Endodermal cell (in vitro differentiated cells): Measurements from ENCODE around the gene C4B. TPM values are rescaled to one million over a fixed set of nuclear protein-coding genes. Genes with fewer than 3 reads are reported as not detected.
"Not testable (repeated sequence)": the region's sequence is repeated elsewhere in the genome, so short reads cannot be mapped to it uniquely, and the experiment has no call there.

Experiments used
- DNase-seq: peaks from one replicate; pipeline ENCODE4 v3.0.0-alpha.2; 2017
- H3K27ac ChIP-seq: 2 replicates; pipeline ENCODE4 v1.5.1; 2013; ENCODE audit warnings: mild to moderate bottlenecking, low read depth, low read length, moderate library complexity
- H3K27me3 ChIP-seq: 2 replicates; pipeline ENCODE4 v1.6.1; 2013; ENCODE audit warnings: mild to moderate bottlenecking, low read length, moderate library complexity; ENCODE audit not compliant: insufficient read depth, control insufficient read depth, poor library complexity, severe bottlenecking
- H3K36me3 ChIP-seq: 2 replicates; pipeline ENCODE4 v1.7.0; 2013; ENCODE audit warnings: mild to moderate bottlenecking, low read length, moderate library complexity; ENCODE audit not compliant: control insufficient read depth, insufficient read depth
- H3K4me1 ChIP-seq: one replicate; pipeline ENCODE4 v1.7.0; 2013; ENCODE audit warnings: low read length; ENCODE audit not compliant: control insufficient read depth, insufficient read depth
- H3K4me3 ChIP-seq: 2 replicates; pipeline ENCODE4 v1.5.1; 2013; ENCODE audit warnings: mild to moderate bottlenecking, low read length, moderate library complexity
- H3K9ac ChIP-seq: 2 replicates; pipeline ENCODE4 v1.6.1; 2013; ENCODE audit warnings: mild to moderate bottlenecking, low read length, moderate library complexity; ENCODE audit not compliant: poor library complexity, severe bottlenecking; ENCODE audit errors: extremely low read depth
- H3K9me3 ChIP-seq: 2 replicates; pipeline ENCODE4 v1.6.1; 2013; ENCODE audit warnings: mild to moderate bottlenecking, low read length, moderate library complexity; ENCODE audit not compliant: control insufficient read depth
- H3K27ac Mint-ChIP-seq: 2 replicates; pipeline ENCODE4 v1.8.0; 2020; ENCODE audit warnings: mixed read lengths
- H3K27me3 Mint-ChIP-seq: 2 replicates; pipeline ENCODE4 v1.8.0; 2021; ENCODE audit warnings: mild to moderate bottlenecking, mixed read lengths; ENCODE audit not compliant: insufficient read depth
- H3K36me3 Mint-ChIP-seq: 2 replicates; pipeline ENCODE4 v1.8.0; 2020; ENCODE audit warnings: low read depth, mixed read lengths
- H3K4me1 Mint-ChIP-seq: 2 replicates; pipeline ENCODE4 v1.8.0; 2020; ENCODE audit warnings: mixed read lengths
- H3K4me3 Mint-ChIP-seq: 2 replicates; pipeline ENCODE4 v1.8.0; 2020; ENCODE audit warnings: mild to moderate bottlenecking, moderate library complexity, mixed read lengths
- H3K9me3 Mint-ChIP-seq: 2 replicates; pipeline ENCODE4 v1.8.0; 2020; ENCODE audit warnings: mild to moderate bottlenecking, mixed read lengths
- WGBS, 2 experiments: methylation state at CpG; one replicate each; pipeline versions ENCODE4 v1.1.5 to v1.1.7; 2013; ENCODE audit warnings: missing lambda C conversion rate in 2 of 2, mixed read lengths in 1 of 2; ENCODE audit not compliant: insufficient coverage in 1 of 2, insufficient read length in 1 of 2; 5-methylcytosine and 5-hydroxymethylcytosine counted together
- total RNA-seq, 2 donors: library from RNA; stranded (reverse); fragmentation: NEBNext Ultra II Directional in 1 of 2; extraction: Animal tissue kit (Norgen Biotek cat#: 25700) in 1 of 2; gene quantifications; 2 replicates in 1 of 2; 3 replicates in 1 of 2; pipeline ENCODE4 v1.2.1, GENCODE V29; 2021

The C4B gene
- total RNA-seq, 2 donors from 2014 or later = 3.7 to 5.5 TPM

DNA sequence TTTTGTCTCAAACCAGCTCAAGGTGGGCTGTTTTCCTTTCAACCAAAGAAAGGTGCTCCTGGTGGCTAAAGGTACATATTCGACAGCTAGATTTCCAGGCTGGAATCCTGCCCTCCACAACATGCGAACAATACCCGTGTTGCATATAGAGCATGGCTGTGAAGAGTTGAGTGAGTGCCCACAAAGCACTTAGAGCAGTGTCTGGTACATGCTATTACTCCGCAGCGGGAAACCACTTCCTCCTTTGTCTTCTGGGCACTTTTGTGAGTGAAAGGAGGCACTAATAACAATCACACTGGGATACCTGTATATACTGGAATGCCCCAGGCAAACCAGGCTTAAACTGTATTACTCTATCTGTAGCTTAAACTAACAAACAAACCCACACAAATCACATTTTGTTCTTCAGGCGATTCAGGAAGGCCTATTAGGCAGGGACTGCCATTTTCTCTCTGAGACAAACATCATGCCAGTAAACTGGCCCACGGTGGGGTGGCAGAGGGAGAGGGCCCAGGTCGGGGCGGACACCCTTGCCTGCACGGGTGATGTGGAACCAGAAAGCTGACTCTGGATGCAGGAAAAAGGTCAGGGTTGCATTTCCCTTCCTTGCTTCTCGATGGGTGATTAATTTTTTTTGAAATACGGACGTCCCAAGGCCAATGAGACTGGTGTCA is 9.6 kb upstream of the C4B start:
- WGBS, 2 experiments = 91 to 95% methylated on average over 4 to 8 of the region's 13 CpGs
- H3K36me3 Mint-ChIP-seq = not testable (repeated sequence)

DNA sequence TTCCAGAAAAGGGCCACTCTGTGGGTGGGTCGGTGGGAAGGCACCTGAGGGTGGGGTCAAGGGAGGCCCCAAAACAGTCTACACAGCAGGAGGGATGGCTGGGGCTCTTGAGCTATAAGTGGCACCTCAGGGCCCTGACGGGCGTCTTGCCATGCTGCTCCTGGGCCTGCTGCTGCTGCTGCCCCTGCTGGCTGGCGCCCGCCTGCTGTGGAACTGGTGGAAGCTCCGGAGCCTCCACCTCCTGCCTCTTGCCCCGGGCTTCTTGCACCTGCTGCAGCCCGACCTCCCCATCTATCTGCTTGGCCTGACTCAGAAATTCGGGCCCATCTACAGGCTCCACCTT is 9.1 kb upstream of the C4B start:
- H3K36me3 Mint-ChIP-seq, H3K9me3 ChIP-seq, DNase-seq, H3K27me3 Mint-ChIP-seq, H3K27me3 ChIP-seq, H3K4me1 Mint-ChIP-seq, H3K9ac ChIP-seq, H3K4me1 ChIP-seq, H3K27ac ChIP-seq, H3K27ac Mint-ChIP-seq, H3K4me3 Mint-ChIP-seq, H3K4me3 ChIP-seq, H3K9me3 Mint-ChIP-seq, H3K36me3 ChIP-seq: not testable (repeated sequence)
- 87 to 92% methylated on average over 5 to 6 of the region's 9 CpGs for WGBS, 2 experiments

More for the DNA sequence above, 9.6 kb upstream of the C4B start:
- not testable (repeated sequence) for H3K4me3 Mint-ChIP-seq, H3K36me3 ChIP-seq, H3K4me1 Mint-ChIP-seq, H3K9me3 Mint-ChIP-seq, H3K9me3 ChIP-seq, H3K27ac ChIP-seq, H3K4me1 ChIP-seq, H3K27me3 Mint-ChIP-seq, H3K27ac Mint-ChIP-seq, H3K4me3 ChIP-seq, DNase-seq, H3K27me3 ChIP-seq, H3K9ac ChIP-seq

DNA sequence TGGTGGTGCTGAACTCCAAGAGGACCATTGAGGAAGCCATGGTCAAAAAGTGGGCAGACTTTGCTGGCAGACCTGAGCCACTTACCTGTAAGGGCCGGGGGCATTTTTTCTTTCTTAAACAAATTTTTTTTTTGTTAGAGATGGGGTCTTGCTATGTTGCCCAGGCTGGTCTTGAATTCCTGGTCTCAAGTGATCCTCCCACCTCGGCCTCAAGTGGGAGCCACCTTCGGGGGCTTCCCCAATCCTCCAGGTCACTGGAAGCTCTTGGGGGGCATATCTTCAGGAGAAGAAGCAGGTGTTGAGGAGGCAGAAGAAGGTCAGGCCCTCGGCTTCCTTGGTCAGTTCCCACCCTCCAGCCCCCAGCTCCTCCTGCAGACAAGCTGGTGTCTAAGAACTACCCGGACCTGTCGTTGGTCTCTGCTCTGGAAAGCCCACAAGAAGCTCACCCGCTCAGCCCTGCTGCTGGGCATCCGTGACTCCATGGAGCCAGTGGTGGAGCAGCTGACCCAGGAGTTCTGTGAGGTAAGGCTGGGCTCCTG is 8.5 kb upstream of the C4B start:
- H3K9ac ChIP-seq, H3K27me3 Mint-ChIP-seq, DNase-seq, H3K4me1 ChIP-seq, H3K9me3 Mint-ChIP-seq, H3K36me3 Mint-ChIP-seq, H3K36me3 ChIP-seq, H3K9me3 ChIP-seq, H3K4me3 ChIP-seq, H3K4me3 Mint-ChIP-seq, H3K4me1 Mint-ChIP-seq, H3K27ac Mint-ChIP-seq, H3K27ac ChIP-seq, H3K27me3 ChIP-seq: not testable (repeated sequence)
- 86 to 92% methylated on average over 2 to 6 of the region's 8 CpGs for WGBS, 2 experiments

DNA sequence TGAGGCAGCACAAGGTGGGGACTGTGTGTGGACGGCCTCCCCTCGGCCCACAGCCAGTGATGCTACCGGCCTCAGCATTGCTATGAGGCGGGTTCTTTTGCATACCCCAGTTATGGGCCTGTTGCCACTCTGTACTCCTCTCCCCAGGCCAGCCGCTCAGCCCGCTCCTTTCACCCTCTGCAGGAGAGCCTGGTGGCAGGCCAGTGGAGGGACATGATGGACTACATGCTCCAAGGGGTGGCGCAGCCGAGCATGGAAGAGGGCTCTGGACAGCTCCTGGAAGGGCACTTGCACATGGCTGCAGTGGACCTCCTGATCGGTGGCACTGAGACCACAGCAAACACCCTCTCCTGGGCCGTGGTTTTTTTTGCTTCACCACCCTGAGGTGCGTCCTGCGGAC is 7.5 kb upstream of the C4B start:
- H3K36me3 Mint-ChIP-seq, DNase-seq, H3K4me1 ChIP-seq, H3K27ac Mint-ChIP-seq, H3K27me3 Mint-ChIP-seq, H3K36me3 ChIP-seq, H3K9me3 Mint-ChIP-seq, H3K9ac ChIP-seq, H3K27me3 ChIP-seq, H3K27ac ChIP-seq, H3K4me3 ChIP-seq, H3K9me3 ChIP-seq, H3K4me3 Mint-ChIP-seq, H3K4me1 Mint-ChIP-seq: not testable (repeated sequence)
- 92 to 93% methylated on average over 3 to 12 of the region's 12 CpGs for whole genome bisulfite sequencing, 2 experiments

DNA sequence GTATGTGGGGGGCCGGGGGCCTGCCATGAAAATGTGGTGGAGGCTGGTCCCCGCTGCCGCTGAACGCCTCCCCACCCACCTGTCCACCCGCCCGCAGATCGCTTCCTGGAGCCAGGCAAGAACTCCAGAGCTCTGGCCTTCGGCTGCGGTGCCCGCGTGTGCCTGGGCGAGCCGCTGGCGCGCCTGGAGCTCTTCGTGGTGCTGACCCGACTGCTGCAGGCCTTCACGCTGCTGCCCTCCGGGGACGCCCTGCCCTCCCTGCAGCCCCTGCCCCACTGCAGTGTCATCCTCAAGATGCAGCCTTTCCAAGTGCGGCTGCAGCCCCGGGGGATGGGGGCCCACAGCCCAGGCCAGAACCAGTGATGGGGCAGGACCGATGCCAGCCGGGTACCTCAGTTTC is 6.6 kb upstream of the C4B start:
- not testable (repeated sequence) for H3K9me3 ChIP-seq, H3K27me3 ChIP-seq, H3K36me3 ChIP-seq, H3K4me3 ChIP-seq, H3K27ac ChIP-seq, H3K9ac ChIP-seq, DNase-seq, H3K4me3 Mint-ChIP-seq, H3K36me3 Mint-ChIP-seq, H3K27me3 Mint-ChIP-seq, H3K9me3 Mint-ChIP-seq, H3K4me1 ChIP-seq, H3K4me1 Mint-ChIP-seq, H3K27ac Mint-ChIP-seq
- WGBS, 2 experiments = no CpG with 5 or more reads among the region's 24 CpGs

DNA sequence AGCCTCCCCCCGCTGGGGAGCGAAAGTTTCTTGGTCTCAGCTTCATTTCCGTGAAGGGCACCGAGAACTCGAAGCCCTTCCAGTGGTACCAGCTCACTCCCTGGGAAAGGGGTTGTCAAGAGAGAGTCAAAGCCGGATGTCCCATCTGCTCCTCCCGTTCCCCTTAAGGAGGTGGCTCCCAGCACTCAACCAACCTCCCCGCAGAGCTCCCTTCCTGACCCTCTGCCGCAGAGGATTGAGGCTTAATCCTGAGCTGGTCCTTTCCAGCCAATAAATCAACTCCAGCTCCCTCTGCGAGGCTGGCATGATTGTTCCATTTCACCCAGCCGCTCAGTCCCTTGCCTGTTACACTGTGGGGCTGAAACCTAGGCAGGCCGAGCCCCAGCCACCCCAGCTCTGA is 6.0 kb upstream of the C4B start:
- not testable (repeated sequence) for H3K36me3 Mint-ChIP-seq, DNase-seq, H3K4me3 Mint-ChIP-seq, H3K9me3 Mint-ChIP-seq, H3K9me3 ChIP-seq, H3K27me3 ChIP-seq, H3K4me1 ChIP-seq, H3K27ac ChIP-seq, H3K27ac Mint-ChIP-seq, H3K4me3 ChIP-seq, H3K36me3 ChIP-seq, H3K4me1 Mint-ChIP-seq, H3K27me3 Mint-ChIP-seq, H3K9ac ChIP-seq
- WGBS, 2 experiments = 80 to 86% methylated on average over 3 to 5 of the region's 12 CpGs

DNA sequence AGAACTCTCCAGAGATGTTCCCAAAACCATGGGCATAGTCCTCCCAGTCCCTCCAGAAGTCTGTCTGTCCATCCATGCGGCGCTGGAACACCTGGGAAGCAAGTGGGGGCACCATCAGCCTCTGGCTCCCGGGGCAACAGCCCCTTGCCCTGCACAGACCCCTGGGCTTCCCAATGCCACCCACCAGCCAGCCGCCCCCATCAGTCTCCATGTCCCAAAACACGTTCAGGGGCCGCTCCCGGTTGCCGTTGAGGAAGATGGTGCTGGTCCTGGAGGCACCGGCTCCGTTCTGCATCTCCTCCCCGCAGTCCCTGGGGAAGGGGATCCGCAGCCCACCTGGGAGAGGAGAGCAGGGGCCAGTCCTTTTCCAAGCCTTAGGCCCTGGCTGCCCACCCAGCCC is 5.1 kb upstream of the C4B start:
- H3K36me3 ChIP-seq, H3K36me3 Mint-ChIP-seq, H3K27ac ChIP-seq, H3K4me3 Mint-ChIP-seq, H3K4me1 ChIP-seq, H3K9ac ChIP-seq, H3K4me1 Mint-ChIP-seq, H3K9me3 ChIP-seq, H3K27me3 ChIP-seq, H3K27me3 Mint-ChIP-seq, H3K27ac Mint-ChIP-seq, H3K9me3 Mint-ChIP-seq, H3K4me3 ChIP-seq, DNase-seq: not testable (repeated sequence)
- 90% methylated on average over 6 of the region's 12 CpGs; no CpG with 5 or more reads in 1 of the 2 experiments for WGBS, 2 experiments
